ENCODE results near the gene CABLES2. TPM values are rescaled to one million over a fixed set of nuclear protein-coding genes. Genes with fewer than 3 reads are reported as not detected.

Gene CABLES2
- total RNA-seq, 4 donors from 2014 or later: 2.8 to 5.3 (median 3.7) TPM

DNA sequence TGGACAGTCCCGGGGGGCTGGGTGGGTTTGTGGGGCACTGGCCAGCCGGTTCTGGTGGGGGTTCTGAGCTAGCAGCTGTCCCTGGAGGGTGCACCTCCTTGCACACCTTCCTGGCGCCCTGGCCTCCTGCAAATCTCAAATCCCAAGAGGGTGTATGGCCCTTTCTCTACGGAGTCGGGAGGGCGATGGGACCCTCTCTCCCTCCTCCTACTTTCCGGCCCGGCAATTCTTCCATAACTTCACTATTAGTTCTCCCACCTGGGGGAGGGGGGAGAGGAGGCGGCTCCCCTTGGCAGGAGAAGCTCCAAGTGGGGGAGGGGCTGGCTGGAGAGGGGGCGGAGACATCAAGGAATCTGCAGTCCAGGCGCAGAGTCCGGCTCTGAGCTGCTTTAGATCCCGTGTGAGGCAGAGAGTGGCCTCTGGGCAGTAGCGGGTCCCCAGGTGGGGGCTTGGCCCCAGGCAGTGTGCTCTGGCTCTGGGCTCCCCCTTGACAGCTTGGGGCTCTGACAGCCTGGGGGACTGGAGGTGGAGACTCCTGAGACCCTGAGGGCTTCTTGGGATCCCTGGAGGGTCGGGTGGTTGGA lies 38.6 kb downstream of the CABLES2 start:
- DNase-seq (ENCODE audit: low spot score in 2 of 2): no peak
- WGBS, 2 donors: 7 to 13% methylated on average over 14 of the region's 15 CpGs
- TF ChIP-seq POLR2A (IDR thresholded peaks at IDR 0.05): no peak
- no peak for TF ChIP-seq CTCF (IDR thresholded peaks at IDR 0.05)
- intact Hi-C loops (cut with DNase I; ENCODE audit: low total_unique reads): loop anchor here (10.0 kb wide), 1 partner anchor 54 kb away; no protein-coding TSS in a partner anchor
- no peak overlapping the region for H3K4me3 ChIP-seq (ENCODE audit: low read depth, poor library complexity, severe bottlenecking)

GRCh38 chr20:62367633-62368391 lies 39.3 kb downstream of the CABLES2 start:
- 4 to 13% methylated on average over 12 to 28 of the region's 37 CpGs for WGBS, 2 donors
- no peak for TF ChIP-seq CTCF (IDR thresholded peaks at IDR 0.05)
- no peak for TF ChIP-seq POLR2A (IDR thresholded peaks at IDR 0.05)
- DNase-seq (ENCODE audit: low spot score in 2 of 2): no peak
- intact Hi-C loops (cut with DNase I; ENCODE audit: low total_unique reads): loop anchor here (10.0 kb wide), 1 partner anchor 53 kb away; no protein-coding TSS in a partner anchor
- H3K4me3 ChIP-seq (ENCODE audit: low read depth, poor library complexity, severe bottlenecking): no peak overlapping the region

DNA sequence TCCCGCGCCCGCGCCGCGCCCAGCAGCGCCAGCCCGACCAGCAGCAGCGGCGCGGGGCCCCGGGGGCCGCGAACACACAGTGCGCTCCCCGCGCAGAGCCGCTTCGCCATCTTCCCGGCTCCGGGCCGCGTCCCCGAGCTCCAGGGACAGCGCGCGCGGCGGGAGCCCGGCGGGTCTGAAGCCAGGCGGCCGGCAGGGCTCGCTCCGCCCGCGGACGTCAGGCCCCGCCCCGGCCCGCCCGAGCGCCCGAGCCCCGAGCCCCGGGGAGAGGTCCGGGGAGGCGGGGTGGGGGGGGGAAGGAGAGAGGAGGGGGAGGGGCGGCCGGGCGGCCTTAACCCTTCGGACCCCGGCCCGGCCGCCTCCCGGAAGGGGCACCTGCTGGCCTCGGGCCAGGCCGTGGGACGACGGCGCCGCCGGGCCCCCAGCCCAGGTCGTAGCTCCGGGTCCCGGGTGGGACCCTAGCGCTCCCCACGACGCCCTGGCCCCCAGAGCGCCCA lies 39.9 kb downstream of the CABLES2 start, which contains the start of gene LAMA5:
LAMA5 (minus strand) TSS at position 177 of the 497 bp plus-strand sequence; CDS start at position 110, 67 bp downstream.
- intact Hi-C loops (cut with DNase I; ENCODE audit: low total_unique reads): loop anchor here (10.0 kb wide), 1 partner anchor 52 kb away; no protein-coding TSS in a partner anchor
- 1% methylated on average over 13 of the region's 70 CpGs; no CpG with 5 or more reads in 1 of the 2 donors for WGBS, 2 donors
- no peak for TF ChIP-seq CTCF (IDR thresholded peaks at IDR 0.05)
- TF ChIP-seq POLR2A (IDR thresholded peaks at IDR 0.05): no peak
- H3K4me3 ChIP-seq (ENCODE audit: low read depth, poor library complexity, severe bottlenecking): peak within 1 kb of the TSS; percentile 63
- no peak for DNase-seq (ENCODE audit: low spot score in 2 of 2)

DNA sequence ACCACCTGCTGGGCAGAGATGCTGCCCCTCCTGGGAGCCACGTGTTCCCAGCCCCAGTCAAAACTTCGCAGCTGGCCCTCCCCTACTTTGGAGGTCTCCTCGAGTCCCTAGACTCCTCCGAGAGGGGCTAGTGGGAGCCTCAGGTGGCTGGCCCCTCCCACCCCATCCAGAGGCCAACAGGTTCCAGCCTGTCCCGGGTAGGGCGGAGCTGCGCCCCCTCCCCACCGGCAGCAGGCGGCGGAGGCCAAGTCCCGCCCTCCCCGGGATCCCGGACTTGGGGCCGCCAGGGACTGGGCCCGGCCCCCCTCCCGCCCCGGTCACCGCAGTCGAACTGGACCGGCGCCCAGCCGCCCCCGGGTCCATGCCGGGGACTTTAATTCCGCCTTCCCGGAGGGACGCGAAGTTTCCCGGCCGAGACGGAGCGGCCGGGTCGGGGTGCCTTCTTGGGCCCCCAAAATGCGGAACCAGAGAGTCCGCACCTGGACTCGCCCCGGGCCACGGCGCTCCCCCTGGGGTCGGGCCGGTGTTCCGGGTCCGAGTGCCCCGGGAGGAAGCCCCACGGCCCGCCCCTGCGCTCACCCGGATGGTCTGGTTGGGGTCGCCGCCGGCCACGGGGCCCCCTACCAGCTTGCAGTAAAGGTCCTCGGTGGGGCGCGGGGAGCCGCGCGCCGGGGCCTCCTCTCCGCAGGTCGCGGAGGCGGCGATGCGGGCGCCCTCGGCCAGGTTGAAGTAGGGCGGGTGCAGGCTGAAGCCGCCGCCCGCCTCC lies 40.5 kb downstream of the CABLES2 start:
- TF ChIP-seq POLR2A (IDR thresholded peaks at IDR 0.05) (no peak), CTCF (IDR thresholded peaks at IDR 0.05) (no peak)
- WGBS, 2 donors: 0% methylated on average over 2 to 55 of the region's 72 CpGs
- intact Hi-C loops (cut with DNase I; ENCODE audit: low total_unique reads): loop anchor here (10.0 kb wide), 1 partner anchor 52 kb away; no protein-coding TSS in a partner anchor
- peak overlapping the region; percentile 63 for H3K4me3 ChIP-seq (ENCODE audit: low read depth, poor library complexity, severe bottlenecking)
- peak in 1 of 2 donors; percentile 87 for DNase-seq (ENCODE audit: low spot score in 2 of 2)

DNA sequence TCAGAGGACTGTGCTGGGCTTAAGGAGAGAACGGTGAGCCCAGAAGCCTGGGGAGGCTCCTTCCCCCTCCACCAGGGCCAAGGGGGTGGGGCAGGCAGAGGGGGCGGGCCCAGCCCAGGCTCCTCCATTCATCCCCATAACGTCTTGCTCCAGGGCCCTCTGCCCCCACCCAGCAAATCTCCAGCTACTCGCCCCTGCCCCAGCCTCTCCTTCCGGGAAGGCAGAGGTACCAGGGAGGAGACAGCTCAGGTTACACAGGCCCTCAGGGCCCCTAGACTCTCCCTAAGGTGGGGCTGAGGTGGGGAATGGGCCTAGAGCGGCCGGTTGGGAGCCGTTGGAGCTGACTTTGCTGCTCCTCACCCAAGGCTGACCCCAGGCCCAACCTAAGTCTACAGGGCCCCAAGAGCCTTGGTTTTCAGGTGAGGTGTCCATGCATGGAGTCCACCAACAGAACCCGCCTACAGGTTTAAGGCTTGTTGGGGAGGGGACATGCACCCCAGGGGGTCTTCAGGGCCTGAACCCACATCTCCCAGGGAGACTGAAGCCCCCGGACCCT lies 41.2 kb downstream of the CABLES2 start:
- peak in 1 of 2 donors; percentile 92 for DNase-seq (ENCODE audit: low spot score in 2 of 2)
- TF ChIP-seq CTCF (IDR thresholded peaks at IDR 0.05) (no peak), POLR2A (IDR thresholded peaks at IDR 0.05) (no peak)

More for the DNA sequence above, 41.2 kb downstream of the CABLES2 start:
- 6 to 9% methylated on average over 7 to 9 of the region's 10 CpGs for WGBS, 2 donors
- peak overlapping the region; percentile 63 for H3K4me3 ChIP-seq (ENCODE audit: low read depth, poor library complexity, severe bottlenecking)
- intact Hi-C loops (cut with DNase I; ENCODE audit: low total_unique reads): loop anchor here (10.0 kb wide), 1 partner anchor 51 kb away; no protein-coding TSS in a partner anchor
